OCI-LY1 (cell line): ENCODE results near the gene NF2.

Experiments
- H2AFZ ChIP-seq: fragments of 200-600 bp; sonication (generic), shearing (Covaris generic); 2 replicates; pipeline ENCODE4 v1.6.0; 2014; ENCODE audit warnings: antibody characterized with exemption, mild to moderate bottlenecking, low read length
- H3F3A ChIP-seq: fragments of 200-600 bp; sonication (generic), shearing (Covaris generic); 2 replicates; pipeline ENCODE4 v1.6.0; 2014; ENCODE audit warnings: mild to moderate bottlenecking, antibody characterized with exemption, low read length, moderate library complexity; ENCODE audit not compliant: insufficient read depth
- H3K27ac ChIP-seq: fragments of 200-600 bp; sonication (generic); 2 replicates; pipeline ENCODE4 v1.5.1; 2014; ENCODE audit warnings: low read length, mixed run types, mild to moderate bottlenecking, low read depth; ENCODE audit not compliant: poor library complexity, severe bottlenecking
- H3K27me3 ChIP-seq: fragments of 200-600 bp; sonication (generic); 2 replicates; pipeline ENCODE4 v1.6.0; 2014; ENCODE audit warnings: antibody characterized with exemption, mild to moderate bottlenecking, low read length, moderate library complexity; ENCODE audit not compliant: insufficient read depth
- H3K36me3 ChIP-seq: fragments of 200-600 bp; sonication (generic); 2 replicates; pipeline ENCODE4 v1.6.1; 2014; ENCODE audit warnings: mild to moderate bottlenecking, antibody characterized with exemption, low read length, moderate library complexity, mixed read lengths; ENCODE audit not compliant: insufficient read depth
- H3K4me1 ChIP-seq: fragments of 200-600 bp; sonication (generic); 2 replicates; pipeline ENCODE4 v1.5.1; 2014; ENCODE audit warnings: mild to moderate bottlenecking, low read length, moderate library complexity; ENCODE audit not compliant: insufficient read depth, severe bottlenecking
- H3K4me2 ChIP-seq: fragments of 200-600 bp; sonication (generic), shearing (Covaris generic); 2 replicates; pipeline ENCODE4 v1.6.1; 2014; ENCODE audit warnings: low read length
- H3K4me3 ChIP-seq: fragments of 200-600 bp; sonication (generic); 2 replicates; pipeline ENCODE4 v1.5.1; 2014; ENCODE audit warnings: low read length, low read depth, mild to moderate bottlenecking, mixed read lengths; ENCODE audit not compliant: poor library complexity, severe bottlenecking
- H3K79me2 ChIP-seq: fragments of 200-600 bp; shearing (Covaris generic); 2 replicates; pipeline ENCODE4 v1.6.1; 2016; ENCODE audit warnings: mixed run types, low read length, mixed read lengths; ENCODE audit not compliant: insufficient read depth
- H3K9ac ChIP-seq: fragments of 200-600 bp; sonication (generic), shearing (Covaris generic); 2 replicates; pipeline ENCODE4 v1.6.1; 2014; ENCODE audit warnings: mild to moderate bottlenecking, low read length, mixed read lengths
- H3K9me2 ChIP-seq: fragments of 200-600 bp; sonication (generic), shearing (Covaris generic); 2 replicates; pipeline ENCODE4 v1.6.1; 2014; ENCODE audit warnings: low read depth, mild to moderate bottlenecking, low read length, mixed read lengths
- H3K9me3 ChIP-seq: fragments of 200-600 bp; shearing (Covaris generic); 2 replicates; pipeline ENCODE4 v1.6.1; 2014; ENCODE audit warnings: low read length, mixed read lengths
- H4K20me1 ChIP-seq: fragments of 200-600 bp; sonication (generic), shearing (Covaris generic); 2 replicates; pipeline ENCODE4 v1.6.0; 2016; ENCODE audit warnings: mild to moderate bottlenecking, low read length; ENCODE audit not compliant: insufficient read depth
- EZH2 ChIP-seq: fragments of 200-600 bp; sonication (generic), shearing (Covaris generic); IDR thresholded peaks from 2 replicates; pipeline ENCODE4 v1.8.0; 2017; ENCODE audit warnings: borderline replicate concordance, mixed run types, mild to moderate bottlenecking, antibody characterized with exemption, low read length, moderate library complexity, mixed read lengths
- TF ChIP-seq, protein P1 (sequence below): fragments of 200-600 bp; sonication (generic), shearing (Covaris generic); IDR thresholded peaks from 2 replicates; pipeline ENCODE4 v1.5.1; 2017; ENCODE audit warnings: mild to moderate bottlenecking, antibody characterized with exemption, low read length, moderate library complexity, mixed read lengths

Gene NF2

DNA sequence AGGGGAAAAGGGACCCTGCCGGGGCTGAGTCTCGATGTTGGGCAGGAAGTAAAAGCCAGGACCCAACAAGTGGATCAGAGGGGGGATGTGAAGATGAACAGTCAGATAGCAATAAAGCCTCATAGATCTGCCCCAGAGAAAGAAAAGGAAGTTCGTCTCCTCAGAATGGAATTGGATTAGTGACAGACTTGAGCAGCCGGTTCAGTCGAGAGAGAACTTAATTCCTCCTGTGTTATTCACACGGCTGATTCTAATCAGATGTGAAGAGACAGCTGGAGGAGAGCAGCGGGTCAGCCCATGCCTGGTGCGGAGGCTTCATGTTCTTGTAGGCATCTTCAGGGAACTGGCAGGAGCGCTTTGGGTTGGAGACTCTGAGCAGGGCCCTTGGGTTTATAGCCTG is 87.0 kb downstream of the NF2 start:
- H2AFZ ChIP-seq = no peak overlapping the region
- no peaks in the 10 kb centered on the region for H4K20me1 ChIP-seq
- H3K4me2 ChIP-seq = no peak overlapping the region
- H3K4me3 ChIP-seq = no peak overlapping the region
- peaks cover 34% of the 10 kb centered on the region; the same call in 1 of the 2 replicates for H3K36me3 ChIP-seq
- no peak overlapping the region for H3K9ac ChIP-seq
- H3K27me3 ChIP-seq = no peaks in the 10 kb centered on the region
- H3F3A ChIP-seq = no peaks in the 10 kb centered on the region
- H3K9me2 ChIP-seq = no peaks in the 10 kb centered on the region
- H3K9me3 ChIP-seq = no peaks in the 10 kb centered on the region
- TF ChIP-seq EZH2 = no peak
- TF ChIP-seq, protein P1, sequence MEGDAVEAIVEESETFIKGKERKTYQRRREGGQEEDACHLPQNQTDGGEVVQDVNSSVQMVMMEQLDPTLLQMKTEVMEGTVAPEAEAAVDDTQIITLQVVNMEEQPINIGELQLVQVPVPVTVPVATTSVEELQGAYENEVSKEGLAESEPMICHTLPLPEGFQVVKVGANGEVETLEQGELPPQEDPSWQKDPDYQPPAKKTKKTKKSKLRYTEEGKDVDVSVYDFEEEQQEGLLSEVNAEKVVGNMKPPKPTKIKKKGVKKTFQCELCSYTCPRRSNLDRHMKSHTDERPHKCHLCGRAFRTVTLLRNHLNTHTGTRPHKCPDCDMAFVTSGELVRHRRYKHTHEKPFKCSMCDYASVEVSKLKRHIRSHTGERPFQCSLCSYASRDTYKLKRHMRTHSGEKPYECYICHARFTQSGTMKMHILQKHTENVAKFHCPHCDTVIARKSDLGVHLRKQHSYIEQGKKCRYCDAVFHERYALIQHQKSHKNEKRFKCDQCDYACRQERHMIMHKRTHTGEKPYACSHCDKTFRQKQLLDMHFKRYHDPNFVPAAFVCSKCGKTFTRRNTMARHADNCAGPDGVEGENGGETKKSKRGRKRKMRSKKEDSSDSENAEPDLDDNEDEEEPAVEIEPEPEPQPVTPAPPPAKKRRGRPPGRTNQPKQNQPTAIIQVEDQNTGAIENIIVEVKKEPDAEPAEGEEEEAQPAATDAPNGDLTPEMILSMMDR = no peak
- H3K4me1 ChIP-seq = no peaks in the 10 kb centered on the region
- H3K79me2 ChIP-seq = no peaks in the 10 kb centered on the region
- no peak overlapping the region for H3K27ac ChIP-seq

DNA sequence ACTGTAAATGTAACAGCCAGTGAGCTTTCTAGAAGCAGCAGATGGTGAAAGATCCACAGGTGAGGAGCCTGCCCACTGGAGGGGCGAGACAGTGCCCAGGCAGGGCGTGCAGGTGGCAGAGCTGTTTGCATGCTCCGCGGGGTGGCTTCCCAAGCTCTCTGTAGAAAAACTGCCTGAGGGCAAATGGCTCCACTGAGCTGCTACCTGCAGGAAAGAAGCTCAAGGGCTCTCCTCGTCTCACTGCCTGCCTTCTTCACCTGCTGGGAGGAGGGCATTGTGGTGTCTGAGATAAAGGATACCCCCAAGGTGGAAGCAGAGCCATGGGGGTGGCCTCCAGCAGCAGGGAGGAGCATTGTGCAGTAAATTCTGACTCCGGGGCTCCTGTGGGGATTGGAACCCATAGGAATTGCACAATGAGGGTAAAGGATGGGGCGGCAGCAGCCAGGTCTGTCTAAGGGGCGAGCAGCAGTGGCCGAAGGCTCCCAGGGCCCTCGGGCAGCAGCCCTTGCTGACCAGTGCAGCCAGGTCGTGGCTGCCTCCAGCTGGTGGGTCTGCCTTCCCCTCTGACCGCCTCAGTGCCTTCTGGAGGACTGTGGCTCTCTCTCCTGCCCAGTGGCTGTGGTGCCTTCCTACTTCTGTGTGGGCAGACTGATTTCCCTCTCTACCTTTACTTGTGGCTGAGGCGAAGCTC is 88.3 kb downstream of the NF2 start:
- no peaks in the 10 kb centered on the region for H3K4me1 ChIP-seq
- no peak overlapping the region for H2AFZ ChIP-seq
- TF ChIP-seq EZH2 = no peak
- TF ChIP-seq, protein P1 = no peak
- no peaks in the 10 kb centered on the region for H4K20me1 ChIP-seq
- H3K27me3 ChIP-seq = no peaks in the 10 kb centered on the region
- H3K9me3 ChIP-seq = no peaks in the 10 kb centered on the region
- H3K4me3 ChIP-seq = no peak overlapping the region
- H3K9me2 ChIP-seq = no peaks in the 10 kb centered on the region
- no peaks in the 10 kb centered on the region for H3K79me2 ChIP-seq
- no peak overlapping the region for H3K27ac ChIP-seq
- H3K36me3 ChIP-seq = peaks cover 25% of the 10 kb centered on the region
- H3K9ac ChIP-seq = no peak overlapping the region
- H3K4me2 ChIP-seq = no peak overlapping the region
- H3F3A ChIP-seq = no peaks in the 10 kb centered on the region

DNA sequence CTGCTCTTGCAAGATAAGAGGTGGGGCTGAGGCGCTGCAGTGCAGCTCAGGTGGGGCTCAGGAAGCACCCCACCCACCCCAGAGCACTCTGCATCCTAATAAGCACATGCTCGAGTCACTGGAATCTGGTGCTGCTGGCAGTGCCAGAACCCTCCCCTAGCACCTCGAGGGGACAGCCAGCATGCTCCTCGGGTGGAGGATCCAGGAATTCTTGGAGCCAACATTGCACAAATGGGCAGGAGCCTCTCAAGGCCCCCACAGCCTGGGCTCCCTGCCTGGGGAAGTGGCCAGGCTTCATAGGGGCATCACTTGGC is 88.9 kb downstream of the NF2 start:
- TF ChIP-seq EZH2 = no peak
- TF ChIP-seq, protein P1 = no peak
- Histone ChIP-seq H3K4me2 (no peak overlapping the region), H3K4me1 (no peaks in the 10 kb centered on the region), H3K27me3 (no peaks in the 10 kb centered on the region), H3K4me3 (no peak overlapping the region), H2AFZ (no peak overlapping the region), H3K79me2 (no peaks in the 10 kb centered on the region), H3K9me3 (no peaks in the 10 kb centered on the region), H3K27ac (no peak overlapping the region), H3K36me3 (peaks cover 24% of the 10 kb centered on the region), H4K20me1 (no peaks in the 10 kb centered on the region), H3K9ac (no peak overlapping the region), H3F3A (no peaks in the 10 kb centered on the region), H3K9me2 (no peaks in the 10 kb centered on the region)
